HS-27A (cell line): ENCODE data around the gene LIPJ.

Source experiments
- DNase-seq: peaks from one replicate; pipeline ENCODE4 v3.0.0-alpha.2; 2012; ENCODE audit warnings: low read depth, missing footprints

LIPJ gene, protein sequence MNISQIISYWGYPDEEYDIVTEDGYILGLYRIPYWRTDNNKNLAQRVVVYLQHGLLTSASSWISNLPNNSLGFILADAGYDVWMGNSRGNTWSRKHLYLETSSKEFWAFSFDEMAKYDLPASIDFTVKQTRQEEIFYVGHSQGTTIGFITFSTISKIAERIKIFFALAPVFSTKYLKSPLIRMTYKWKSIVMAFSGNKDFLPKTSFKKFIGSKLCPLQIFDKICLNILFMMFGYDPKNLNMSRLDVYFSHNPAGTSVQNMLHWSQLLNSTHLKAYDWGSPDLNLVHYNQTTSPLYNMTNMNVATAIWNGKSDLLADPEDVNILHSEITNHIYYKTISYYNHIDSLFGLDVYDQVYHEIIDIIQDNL

DNA sequence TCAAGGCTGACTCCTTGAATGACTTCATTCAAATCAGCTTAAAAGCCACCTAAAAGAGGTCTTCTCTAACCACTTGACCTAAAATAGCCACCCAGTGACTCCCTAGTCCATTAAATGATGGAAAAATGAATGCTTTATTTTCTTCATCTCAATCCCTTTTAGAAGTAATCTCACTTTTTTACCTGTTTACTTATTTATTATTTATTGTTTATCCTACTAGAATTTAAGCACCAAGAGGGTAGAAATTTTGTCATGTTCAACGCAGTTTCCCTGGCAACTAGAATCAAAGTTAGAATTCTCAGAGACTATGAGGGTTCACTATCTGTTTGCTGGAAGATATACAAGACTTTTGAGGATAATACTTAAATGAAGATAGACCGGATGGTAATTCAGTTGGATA is at the start of gene LIPJ:
Gene LIPJ (plus strand): TSS at position 301 of the 400 bp plus-strand sequence. CDS start 3,926 bp downstream, outside the sequence.
- no peak for DNase-seq

DNA sequence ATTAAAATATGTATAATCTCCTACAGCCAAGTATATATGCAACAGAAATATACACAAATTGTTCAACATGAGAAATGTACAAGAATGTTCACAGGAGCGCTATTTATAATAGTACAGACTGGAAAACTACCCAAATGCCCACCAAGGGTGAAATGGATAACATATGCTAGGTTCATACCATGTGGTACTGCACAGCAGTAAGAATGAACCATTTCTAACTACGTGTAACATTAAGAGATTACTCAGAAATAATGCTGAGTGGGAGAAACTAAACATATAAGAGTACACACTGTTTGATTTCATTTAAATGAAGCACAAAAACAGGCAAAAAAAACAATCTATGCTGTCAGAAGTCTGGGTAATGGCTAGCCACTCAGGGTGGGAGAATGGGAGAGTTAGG is 49.2 kb upstream of the LIPJ start:
- no peak for DNase-seq

DNA sequence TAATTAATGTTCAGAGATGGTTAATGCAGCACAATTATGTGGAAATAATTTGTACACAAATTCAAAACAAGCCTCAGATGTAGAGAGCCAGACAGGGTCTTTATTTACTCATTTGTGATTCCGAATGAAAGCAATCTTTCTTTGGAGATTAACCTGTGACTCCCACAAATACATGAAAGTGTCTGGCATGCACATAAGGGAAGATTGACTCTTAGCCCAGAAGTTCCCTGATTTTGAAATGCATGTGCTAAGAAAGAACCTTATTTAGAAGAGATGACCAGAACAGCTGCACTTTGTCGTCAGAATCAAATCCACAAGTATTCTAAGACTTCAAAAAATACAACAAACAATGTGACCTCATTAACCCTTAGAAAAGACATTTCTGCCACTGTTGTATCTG is 48.5 kb upstream of the LIPJ start:
- DNase-seq: no peak

DNA sequence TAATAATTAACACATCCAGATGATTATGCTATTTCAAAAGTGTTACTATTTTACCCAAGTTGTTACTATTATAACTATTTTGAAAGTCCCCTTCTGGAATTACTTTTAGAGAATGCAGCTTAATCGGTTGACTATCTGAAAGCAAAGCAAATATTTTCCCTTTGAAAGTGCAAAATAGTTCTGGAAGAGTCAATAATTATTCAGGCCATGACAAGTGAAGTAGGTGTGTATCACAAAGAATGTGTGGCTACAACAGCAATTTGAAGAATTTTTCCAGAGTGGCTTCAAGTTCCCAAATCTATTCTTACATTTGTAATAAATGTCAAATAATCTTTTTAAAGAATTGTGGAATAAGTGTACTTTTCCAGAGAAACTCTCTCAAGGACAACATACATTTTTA is 46.2 kb upstream of the LIPJ start:
- DNase-seq: no peak

DNA sequence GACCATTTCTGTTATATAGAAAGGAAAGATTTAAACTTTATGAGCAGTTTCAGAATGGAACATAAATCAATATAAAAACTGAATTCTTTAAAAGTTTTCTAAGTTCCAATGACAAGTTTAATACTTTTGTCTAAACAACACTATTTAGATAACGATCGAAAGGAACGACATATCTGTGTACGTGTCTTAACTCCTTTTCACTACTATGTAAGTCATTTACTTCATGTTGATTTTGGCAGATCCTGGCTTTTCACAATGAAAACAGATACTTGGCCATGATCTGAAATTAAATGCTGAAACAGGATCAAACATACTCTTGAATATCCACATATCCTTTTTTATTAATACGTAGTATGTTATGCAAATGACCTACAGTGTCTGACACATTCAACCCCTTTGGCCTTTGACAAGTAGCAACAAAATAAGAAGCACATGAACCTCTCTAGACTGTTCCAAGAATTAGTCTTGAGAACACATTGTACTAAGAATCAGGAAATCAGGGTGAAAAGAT is 45.4 kb upstream of the LIPJ start:
- DNase-seq: no peak

DNA sequence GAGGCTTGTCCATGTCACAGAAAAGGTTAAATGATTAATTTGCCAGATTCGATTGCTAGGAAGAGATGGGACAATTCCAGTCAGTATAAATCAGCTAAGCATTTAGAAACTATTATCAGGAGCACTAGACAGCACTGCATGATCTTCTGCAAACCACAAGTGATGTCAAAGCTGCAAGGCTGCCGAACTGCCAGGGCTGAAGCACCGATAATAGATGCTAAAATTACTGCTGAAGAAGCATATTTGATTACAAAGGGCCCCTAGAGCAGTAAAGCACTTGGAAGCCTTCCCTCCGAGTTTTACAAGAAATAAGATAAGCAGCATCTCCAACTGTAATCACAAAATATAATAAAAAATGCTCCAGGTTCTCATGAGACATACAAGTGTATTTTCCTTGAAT is 44.0 kb upstream of the LIPJ start:
- DNase-seq: no peak

DNA sequence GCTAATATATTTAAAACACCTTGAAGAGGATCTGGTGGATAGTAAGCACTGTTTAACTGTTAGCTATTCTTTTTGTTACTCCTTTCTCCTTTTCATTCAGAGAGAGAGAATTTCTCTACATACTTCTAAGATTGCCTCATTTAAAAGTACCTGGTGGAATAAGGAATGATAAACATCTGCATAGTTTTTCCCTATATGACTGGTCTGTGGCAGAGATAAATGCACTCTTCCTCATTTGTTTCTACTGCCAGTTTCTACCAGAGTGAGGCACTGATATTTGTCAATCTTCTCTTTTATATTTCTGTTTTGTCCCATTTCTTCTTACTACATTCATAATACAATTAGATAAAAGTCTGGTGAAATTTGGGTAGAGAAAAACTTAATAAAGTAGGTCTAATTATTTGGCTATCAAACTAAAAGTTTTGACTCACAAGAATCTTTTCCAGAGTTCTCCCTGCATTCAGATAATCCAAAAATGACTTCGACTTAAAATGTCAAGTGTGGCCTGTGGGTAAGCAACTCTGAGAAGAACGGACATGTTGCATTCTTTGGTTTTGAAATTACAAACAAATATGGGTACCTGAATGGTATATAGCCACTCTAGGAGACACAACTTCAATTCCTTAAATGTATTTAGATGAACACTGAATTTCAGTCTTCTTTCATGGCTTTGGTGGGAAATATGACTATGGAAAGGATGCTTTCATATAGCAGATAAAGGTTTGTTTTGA is 42.3 kb upstream of the LIPJ start:
- no peak for DNase-seq

DNA sequence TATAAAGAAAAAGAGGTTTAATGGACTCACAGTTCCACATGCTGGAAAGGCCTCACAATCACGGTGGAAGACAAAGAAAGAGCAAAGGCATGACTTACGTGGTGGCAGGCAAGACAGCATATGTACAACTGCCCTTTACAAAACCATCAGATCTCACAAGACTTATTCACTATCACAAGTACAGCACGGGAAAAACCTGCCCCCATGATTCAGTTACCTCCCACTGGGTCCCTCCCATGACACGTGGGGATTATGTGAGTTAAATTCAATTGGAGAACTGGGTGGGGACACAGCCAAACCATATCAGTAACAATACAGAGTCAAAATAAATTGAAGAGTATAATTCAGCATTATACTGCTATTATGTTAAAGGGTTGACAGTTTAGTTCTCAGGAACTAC is 41.2 kb upstream of the LIPJ start:
- DNase-seq: no peak

DNA sequence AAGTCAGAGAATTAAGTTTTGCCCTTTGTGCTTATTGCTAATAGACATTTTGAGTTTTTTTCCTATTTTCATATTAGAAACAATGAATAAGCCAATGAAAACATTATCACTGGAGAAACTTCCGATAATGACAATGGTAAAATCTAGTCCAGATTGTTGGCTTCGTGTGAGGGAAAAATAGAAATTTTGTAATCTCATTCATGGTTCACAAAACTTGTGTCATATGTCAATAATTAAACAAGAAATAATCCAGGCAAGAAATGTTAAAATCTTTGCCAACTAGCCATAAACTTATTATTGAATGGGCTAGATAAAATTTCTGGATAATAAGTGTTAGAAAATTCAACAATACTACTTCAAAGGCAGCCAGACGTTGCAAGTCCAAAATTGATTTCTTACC is 40.1 kb upstream of the LIPJ start:
- DNase-seq: no peak

DNA sequence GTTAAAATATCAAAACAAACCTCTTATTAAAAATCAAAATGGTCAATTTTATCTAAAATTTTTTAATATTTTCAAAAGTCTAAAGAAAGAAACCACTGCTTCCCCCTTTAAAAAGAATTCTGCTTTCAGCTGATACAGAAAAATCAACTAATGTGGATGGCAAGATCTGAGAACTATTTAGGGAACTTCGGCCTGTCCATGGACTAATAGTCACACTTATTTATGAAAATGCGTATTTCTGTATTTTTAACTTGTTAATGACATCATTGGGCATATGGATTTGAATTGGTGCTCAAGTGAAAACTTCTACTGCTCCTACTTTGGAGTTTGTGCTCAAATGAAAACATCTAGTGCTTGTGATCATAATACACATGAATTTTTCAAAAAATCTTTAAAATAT is 35.3 kb upstream of the LIPJ start:
- no peak for DNase-seq

DNA sequence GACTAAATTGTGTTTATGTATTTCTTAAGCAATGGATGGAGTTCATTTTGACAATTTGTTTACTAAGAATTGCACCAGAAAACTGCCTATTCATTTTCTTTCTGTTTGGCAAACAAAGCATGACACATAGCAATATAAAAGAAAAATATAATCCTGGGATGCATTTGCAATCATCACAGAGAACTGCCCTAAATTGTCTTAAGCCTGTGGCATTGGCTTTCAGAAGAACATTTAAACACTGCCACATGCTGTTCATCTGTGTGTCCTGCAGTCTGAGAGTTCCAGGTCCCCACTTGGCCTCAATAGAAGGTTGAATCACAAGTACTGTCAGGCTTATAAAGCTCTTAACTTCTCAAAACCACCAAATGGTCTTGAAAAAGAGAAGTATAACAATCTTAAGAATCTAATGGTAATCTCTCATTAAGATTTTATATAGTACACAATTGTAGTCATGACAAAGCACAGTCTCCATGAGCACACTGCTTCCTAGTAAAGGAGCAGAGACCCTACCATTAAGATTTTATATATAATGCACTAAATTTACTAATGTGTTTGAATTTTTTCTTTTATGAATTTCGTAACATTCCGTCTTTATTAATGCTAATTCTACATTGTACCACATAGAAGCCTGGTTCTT is 33.3 kb upstream of the LIPJ start:
- no peak for DNase-seq

DNA sequence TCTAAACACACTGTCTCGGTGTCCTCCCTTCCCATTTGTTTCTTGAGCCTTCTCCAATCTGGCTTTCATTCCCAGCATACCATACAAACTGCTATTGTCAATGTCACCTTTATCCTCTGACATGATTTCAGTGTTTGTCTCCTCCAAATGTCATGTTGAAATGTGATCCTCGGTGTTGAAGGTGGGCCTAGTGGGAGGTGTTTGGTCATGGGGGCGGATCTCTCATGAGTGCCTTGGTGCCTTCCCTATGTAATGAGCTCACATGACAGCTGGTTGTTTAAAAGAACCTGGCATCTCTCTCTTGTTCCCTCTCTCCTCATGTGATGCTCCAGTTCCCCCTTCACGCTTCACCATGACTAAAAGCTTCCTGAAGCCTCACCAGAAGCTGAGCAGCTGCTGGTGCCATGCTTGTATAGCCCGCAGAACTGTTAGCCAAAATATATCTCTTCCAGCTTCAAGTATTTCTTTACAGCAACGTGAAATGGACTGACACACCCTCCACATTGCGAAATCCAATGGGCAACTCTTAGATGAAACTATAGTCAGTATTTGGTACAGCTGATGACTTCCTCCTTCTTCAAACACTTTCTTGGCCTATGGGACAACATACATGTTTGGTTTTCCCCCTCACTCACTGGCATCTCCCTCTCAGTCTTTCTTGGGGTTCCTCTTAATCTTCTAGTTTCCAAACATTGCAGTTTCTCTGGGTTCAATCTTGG is 31.2 kb upstream of the LIPJ start:
- no peak for DNase-seq

DNA sequence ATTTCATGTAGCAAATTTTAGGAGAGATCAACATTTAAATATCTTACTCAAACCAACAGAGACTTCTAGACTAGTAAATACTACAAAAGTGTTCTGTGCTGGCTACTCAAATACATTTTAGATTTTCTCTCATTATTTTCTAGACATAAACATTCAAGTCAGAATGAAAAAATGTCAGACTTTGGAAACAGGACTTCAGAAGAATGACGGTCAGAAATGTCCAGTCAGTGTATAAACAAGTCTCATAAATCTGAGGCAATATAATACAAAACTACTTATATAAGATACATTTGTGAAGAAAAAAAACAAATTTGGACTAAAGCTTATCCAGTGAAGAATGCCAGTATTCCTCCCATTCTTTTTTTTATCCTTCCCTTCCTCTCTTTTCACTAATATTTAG is 29.3 kb upstream of the LIPJ start:
- no peak for DNase-seq

DNA sequence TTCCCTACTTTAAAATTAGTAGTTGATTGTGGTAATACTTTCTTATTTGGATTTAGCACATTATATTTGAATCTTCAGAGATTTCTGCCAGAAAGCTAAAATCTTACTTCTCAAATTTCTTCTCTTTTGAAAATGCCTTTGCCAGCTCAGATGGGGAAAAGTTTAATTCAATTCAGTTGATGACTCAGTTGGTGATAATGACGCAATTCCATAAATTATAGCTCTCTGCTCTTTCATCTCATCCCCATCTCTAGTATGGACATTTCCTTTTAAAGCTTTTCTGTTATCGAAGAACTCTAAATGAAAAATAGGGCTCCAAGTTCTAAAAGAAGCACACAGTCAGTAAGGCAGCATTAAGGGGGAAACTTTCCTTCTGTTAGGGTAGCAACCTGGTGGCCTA is 28.9 kb upstream of the LIPJ start:
- no peak for DNase-seq

DNA sequence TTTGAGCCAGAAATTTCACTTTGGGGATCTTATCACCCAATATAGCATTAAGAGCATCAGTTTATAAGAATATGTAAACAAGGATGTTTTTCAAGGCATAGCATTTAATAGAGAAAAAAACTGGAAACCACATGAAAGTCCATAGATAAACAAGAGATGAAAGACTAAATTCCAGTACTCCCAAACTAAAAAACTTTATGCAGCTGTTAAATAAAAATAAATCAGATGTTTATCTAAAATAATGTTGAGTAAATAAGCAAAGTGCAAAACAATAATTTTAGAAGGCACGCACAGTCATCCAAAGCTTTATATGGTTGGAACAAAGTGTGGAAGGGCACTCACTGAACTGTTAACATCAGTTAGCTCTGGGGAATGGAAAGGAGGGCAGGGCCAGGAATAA is 24.4 kb upstream of the LIPJ start:
- DNase-seq: no peak

DNA sequence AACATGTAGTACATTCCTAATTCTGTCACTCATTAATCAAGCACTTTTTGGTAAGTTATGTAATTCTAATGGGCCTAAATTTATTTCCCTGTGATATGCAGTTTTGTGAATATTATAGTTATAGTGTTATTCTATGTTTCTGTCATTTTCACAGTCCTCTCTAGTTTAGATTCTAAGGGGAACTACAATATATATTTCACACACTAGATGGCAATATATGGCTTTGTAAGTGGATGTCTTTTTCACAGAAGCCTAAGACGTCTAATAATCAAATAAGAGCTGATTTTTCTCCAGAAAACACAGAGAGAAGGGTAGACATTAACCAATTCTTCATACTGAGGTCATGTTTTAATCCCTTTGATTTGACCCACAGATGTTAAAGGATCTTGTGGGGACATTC is 21.5 kb upstream of the LIPJ start:
- DNase-seq: no peak

DNA sequence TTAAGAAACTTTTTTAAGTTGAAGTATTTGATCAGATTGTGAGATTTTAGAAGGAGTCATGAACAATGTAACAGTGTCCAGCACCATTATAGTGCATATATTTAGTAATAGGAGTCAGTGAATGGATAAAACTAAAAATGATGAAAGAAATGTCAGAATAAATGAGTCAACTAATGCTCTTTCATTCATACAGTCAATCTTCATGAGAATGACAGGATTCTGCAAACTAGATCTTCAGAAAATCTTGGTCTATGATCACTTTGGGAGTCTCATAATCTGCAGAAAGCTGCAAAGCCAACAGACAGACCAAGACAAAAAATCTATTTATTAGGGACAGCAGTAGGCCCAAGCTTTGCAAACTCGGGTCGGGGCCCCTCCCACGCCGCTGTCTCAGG is 4.2 kb upstream of the LIPJ start:
- DNase-seq: no peak

DNA sequence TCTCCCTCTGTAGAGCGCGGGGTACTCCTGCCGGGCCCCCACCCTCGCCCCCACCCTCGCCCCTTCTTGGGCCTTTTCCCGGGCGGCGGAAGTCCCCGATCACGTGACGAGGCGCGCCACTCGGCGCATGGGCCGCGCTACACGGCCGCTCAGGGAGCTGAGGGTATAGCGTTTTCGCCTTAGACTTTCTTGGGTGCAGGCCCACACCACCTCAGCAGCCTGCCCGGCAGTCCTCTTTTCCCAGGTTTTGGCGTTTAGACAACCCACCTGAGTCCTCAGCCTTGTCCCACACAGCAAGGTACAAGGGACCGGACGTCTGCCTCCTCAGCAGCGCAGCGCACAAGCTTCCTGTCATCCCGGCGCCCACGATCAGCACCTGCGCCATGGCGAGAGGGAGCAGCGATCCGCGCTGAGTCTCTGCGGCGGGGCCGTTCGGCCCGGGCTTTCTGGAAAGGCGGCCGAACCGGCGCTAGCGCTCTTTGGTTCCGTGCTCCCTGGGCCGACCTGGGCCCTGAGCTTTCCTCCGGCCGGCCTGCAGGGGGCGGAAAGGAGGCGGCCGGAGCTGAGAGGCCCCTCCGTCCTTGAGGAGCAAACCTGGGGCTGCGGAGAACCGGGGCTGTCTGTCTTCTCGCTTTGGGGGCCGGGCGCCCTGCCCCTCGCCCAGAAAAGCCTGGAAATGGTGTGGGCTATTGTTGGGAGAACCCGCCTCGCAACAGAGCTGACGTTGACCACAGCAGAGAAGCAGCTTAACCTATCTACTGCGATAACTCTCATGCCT is 3.6 kb upstream of the LIPJ start, which contains the start of gene RNLS:
Gene RNLS (minus strand): TSS at position 513 of the 778 bp plus-strand sequence.
- no peak for DNase-seq

DNA sequence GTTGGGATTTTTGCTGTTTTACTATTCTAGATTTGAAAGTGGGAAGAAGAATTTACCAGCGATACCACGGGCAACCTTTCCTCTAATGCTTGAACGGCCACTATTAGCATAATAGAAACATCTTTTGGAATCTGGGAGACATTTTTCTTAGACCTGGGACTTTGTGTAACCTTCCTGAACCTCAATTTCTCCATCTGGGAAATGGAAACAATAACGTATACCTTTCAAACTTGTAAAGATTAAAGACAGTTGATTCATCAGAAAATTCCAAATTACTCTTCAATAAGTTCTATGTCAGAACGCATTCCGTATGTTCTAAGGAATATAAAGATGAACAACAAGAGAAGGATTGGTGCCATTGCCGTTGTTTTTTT is 3.0 kb upstream of the LIPJ start:
- DNase-seq: no peak

DNA sequence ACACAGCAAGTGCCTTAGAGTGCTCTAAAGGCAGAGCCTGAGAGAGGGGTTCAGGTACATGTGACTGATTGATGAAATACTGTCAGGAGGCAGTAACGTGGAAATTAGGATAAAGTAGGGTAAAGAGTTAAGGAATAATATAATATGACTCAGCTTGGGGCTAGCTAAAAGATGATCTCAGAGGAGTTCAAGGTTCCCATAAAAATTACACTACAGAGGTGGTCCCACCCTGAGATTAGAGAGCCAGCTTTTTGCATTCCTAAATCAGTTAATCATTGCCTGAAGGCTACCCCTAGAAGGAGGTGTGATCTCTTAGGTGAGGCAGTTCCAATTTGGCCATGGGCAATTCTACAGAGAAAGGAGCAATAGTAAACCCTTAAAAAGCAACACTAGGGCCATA is 5.8 kb downstream of the LIPJ start:
- no peak for DNase-seq

DNA sequence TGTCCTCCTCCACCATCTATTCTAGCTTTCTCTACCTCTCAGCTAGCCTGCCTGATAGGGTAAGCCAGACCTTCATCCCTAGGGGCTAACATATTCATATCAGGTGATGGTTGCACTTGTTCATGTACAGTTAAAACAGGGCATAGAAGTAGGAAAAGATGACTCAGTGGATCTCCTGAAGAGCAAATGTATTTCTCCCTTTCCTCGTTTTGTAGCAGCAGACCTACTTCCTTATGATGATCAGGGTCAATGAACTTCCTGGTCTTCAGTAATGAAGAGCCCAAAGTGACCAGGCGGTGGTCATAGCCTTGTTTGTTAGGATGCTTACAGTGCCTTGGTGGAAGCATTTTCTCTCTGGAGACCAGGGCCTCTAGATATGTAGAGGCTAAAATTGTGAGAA is 6.3 kb downstream of the LIPJ start:
- no peak for DNase-seq

DNA sequence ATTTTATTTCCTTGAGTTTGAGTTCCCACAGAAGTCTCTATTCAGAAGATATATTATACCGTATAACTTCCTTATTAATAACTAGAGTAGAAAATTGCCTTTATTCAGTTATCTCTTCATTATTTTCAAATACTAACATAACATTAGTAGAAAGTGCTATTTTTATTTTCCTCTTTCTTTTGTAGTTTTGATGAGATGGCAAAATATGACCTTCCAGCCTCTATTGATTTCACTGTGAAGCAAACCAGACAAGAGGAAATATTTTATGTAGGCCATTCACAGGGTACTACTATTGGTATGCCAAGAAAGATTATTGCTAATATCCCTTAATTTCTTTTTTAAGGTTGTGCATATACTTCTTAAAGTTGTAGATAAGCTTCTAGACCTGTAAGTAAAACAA is 7.9 kb downstream of the LIPJ start:
- no peak for DNase-seq
